SK-N-SH treated with all-trans-retinoic acid at 6 μM for 48 hours (cell line): ENCODE results near the gene LRMDA.

Experiments
- ATAC-seq: fragments of 200-7000 bp; cut with Tn5 transposase; 3 replicates; pipeline ENCODE4 v1.9.1; 2020; ENCODE audit warnings: mild to moderate bottlenecking, moderate library complexity
- ARNTL ChIP-seq: fragments of 450-650 bp; formaldehyde crosslinking; IDR thresholded peaks from 2 replicates; pipeline ENCODE4 v1.5.0; 2020; ENCODE audit warnings: low read depth, mild to moderate bottlenecking, moderate library complexity, borderline replicate concordance
- BACH2 ChIP-seq: fragments of 250-450 bp; sonication (Bioruptor Pico); IDR thresholded peaks from 2 replicates; pipeline ENCODE4 v1.9.0; 2021; ENCODE audit warnings: mild to moderate bottlenecking, borderline replicate concordance
- CSDC2 ChIP-seq: fragments of 250-450 bp; sonication (Bioruptor Pico); IDR thresholded peaks from 2 replicates; pipeline ENCODE4 v1.5.0; 2020; ENCODE audit warnings: mild to moderate bottlenecking, moderate library complexity
- ESRRG ChIP-seq: fragments of 250-450 bp; sonication (Bioruptor Pico); IDR thresholded peaks from 2 replicates; pipeline ENCODE4 v1.6.1; 2021; ENCODE audit warnings: mild to moderate bottlenecking
- GLIS3 ChIP-seq: fragments of 250-450 bp; sonication (Bioruptor Pico); IDR thresholded peaks from 2 replicates; pipeline ENCODE4 v1.5.0; 2020; ENCODE audit warnings: mild to moderate bottlenecking, moderate library complexity
- ISL1 ChIP-seq: fragments of 250-450 bp; sonication (Bioruptor Pico); IDR thresholded peaks from 2 replicates; pipeline ENCODE4 v2.1.2; 2022; ENCODE audit warnings: mild to moderate bottlenecking, moderate library complexity
- OSR1 ChIP-seq: fragments of 250-450 bp; sonication (Bioruptor Pico); IDR thresholded peaks from 2 replicates; pipeline ENCODE4 v1.8.0; 2022; ENCODE audit warnings: moderate library complexity, mild to moderate bottlenecking, inconsistent platforms
- PPARA ChIP-seq: fragments of 250-450 bp; sonication (Bioruptor Pico); IDR thresholded peaks from 2 replicates; pipeline ENCODE4 v1.5.0; 2020; ENCODE audit warnings: mild to moderate bottlenecking, borderline replicate concordance
- SNAI2 ChIP-seq: fragments of 250-450 bp; sonication (Bioruptor Pico); IDR thresholded peaks from 2 replicates; pipeline ENCODE4 v1.5.0; 2020; ENCODE audit warnings: mild to moderate bottlenecking, moderate library complexity
- TCF4 ChIP-seq: fragments of 250-450 bp; sonication (Bioruptor Pico); IDR thresholded peaks from 2 replicates; pipeline ENCODE4 v1.8.0; 2021; ENCODE audit warnings: mild to moderate bottlenecking, moderate library complexity, borderline replicate concordance
- TOX ChIP-seq: fragments of 250-450 bp; sonication (Bioruptor Pico); IDR thresholded peaks from 2 replicates; pipeline ENCODE4 v1.8.0; 2021; ENCODE audit warnings: mild to moderate bottlenecking, moderate library complexity, borderline replicate concordance
- ZC3H10 ChIP-seq: fragments of 250-450 bp; sonication (Bioruptor Pico); IDR thresholded peaks from 2 replicates; pipeline ENCODE4 v1.5.1; 2021; ENCODE audit warnings: mild to moderate bottlenecking, moderate library complexity
- ZFP3 ChIP-seq: fragments of 250-450 bp; sonication (Bioruptor Pico); IDR thresholded peaks from 2 replicates; pipeline ENCODE4 v1.5.0; 2020; ENCODE audit warnings: mild to moderate bottlenecking, moderate library complexity
- ZNF565 ChIP-seq: fragments of 450-650 bp; formaldehyde crosslinking; conservative IDR thresholded peaks from 2 replicates; pipeline ENCODE4 v1.5.0; 2020; ENCODE audit warnings: low read depth, mild to moderate bottlenecking, moderate library complexity
- ZNF70 ChIP-seq: fragments of 450-650 bp; formaldehyde crosslinking; IDR thresholded peaks from 2 replicates; pipeline ENCODE4 v1.5.0; 2020; ENCODE audit warnings: mild to moderate bottlenecking, moderate library complexity
- ZNF8 ChIP-seq: fragments of 450-650 bp; formaldehyde crosslinking; IDR thresholded peaks from 2 replicates; pipeline ENCODE4 v1.5.0; 2020; ENCODE audit warnings: mild to moderate bottlenecking, moderate library complexity
- TF ChIP-seq, protein P1 (sequence below): fragments of 250-450 bp; sonication (Bioruptor Pico); IDR thresholded peaks from 2 replicates; pipeline ENCODE4 v1.8.0; 2021; ENCODE audit warnings: low read depth, mild to moderate bottlenecking, moderate library complexity, borderline replicate concordance
- TF ChIP-seq, protein P2 (sequence below): fragments of 250-450 bp; sonication (Bioruptor Pico); IDR thresholded peaks from 2 replicates; pipeline ENCODE4 v1.5.1; 2020; ENCODE audit warnings: low read depth, mild to moderate bottlenecking, moderate library complexity
- TF ChIP-seq, protein P3 (sequence below): fragments of 250-450 bp; sonication (Bioruptor Pico); IDR thresholded peaks from 2 replicates; pipeline ENCODE4 v1.8.0; 2020; ENCODE audit warnings: mild to moderate bottlenecking, moderate library complexity, borderline replicate concordance
- TF ChIP-seq, protein P4 (sequence below): fragments of 250-450 bp; sonication (Bioruptor Pico); IDR thresholded peaks from 2 replicates; pipeline ENCODE4 v1.5.0; 2020; ENCODE audit warnings: mild to moderate bottlenecking, moderate library complexity

Gene LRMDA

DNA sequence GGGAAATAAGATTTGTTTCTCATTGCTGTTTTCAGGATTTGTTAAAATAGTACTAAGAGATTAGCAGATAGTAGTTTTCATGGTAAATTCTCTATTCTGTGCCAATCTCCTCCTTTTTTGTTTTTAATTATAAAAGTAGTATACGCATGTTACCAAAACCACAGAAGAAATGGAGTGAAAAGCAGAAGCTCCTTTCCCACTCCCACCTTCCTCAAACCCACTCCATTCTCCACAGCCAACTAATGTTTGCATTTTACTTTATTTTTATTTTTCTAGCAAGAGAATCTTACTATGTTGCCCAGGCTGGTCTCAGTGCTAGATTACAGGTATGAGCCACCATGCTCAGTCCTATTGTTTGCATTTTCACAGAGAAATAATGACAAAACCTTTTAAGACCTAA, 4.5 kb upstream of the LRMDA start:
- TF ChIP-seq ZNF8 (no peak), ZC3H10 (no peak)
- TF ChIP-seq, all 23 proteins: peak for 0
- no peak for ATAC-seq

DNA sequence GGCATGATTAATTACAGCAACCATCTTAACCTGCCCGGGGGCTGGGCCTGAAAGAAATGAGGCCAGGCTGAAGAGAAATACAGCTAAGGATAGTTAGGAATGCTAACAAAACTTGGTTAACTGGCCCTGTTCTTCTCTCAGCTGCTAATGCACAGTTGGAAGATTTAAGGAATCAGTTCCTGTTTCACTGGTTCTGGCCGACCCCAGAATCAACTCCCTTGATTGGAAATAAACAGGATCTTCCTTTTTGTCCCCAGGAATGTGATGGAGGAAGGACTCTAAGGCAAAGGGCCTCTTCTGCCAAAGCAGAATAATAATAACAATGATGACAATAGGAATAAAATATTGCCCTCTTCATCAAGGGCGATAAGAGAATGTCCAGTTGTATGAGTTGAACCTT, 3.5 kb upstream of the LRMDA start:
- TF ChIP-seq OSR1 (CRISPR knock-in tag): no peak
- no peak for ATAC-seq

DNA sequence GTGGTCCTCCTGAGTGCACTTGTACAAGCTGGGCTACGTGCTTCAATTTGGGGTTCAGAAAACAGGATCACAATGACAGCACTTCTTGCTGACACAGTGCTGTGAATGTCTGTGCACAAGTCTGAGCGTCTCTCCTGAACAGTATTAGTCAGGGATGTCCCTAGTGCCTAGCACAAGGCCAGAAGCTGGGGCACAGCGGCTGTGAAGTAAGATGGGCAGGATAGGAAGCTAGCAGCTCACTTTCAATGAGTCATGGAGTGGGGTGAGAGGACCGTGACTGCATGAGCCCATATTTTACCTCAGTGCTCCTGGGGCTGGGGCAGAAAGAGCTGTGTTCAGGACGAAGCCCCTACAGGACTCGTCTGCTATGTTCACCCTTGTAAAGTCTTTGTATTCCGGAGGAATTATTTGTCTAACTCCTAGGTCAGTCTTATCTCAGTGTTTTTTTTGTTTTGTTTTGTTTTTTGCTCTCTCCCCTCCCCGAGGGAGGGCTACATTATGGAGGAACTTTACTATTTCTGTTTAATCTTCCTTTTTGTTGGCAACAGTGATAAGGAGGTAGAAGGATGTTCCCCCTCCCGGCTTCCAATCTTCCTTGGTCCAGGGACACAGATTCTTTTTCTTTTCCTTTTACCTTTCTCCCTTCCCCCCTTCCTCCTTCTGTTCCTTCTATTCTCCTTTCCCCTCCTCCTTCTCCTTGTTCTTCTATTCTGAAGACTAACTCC, 2.8 kb upstream of the LRMDA start:
- ATAC-seq: peak; percentile 71
- TF ChIP-seq, protein P1, sequence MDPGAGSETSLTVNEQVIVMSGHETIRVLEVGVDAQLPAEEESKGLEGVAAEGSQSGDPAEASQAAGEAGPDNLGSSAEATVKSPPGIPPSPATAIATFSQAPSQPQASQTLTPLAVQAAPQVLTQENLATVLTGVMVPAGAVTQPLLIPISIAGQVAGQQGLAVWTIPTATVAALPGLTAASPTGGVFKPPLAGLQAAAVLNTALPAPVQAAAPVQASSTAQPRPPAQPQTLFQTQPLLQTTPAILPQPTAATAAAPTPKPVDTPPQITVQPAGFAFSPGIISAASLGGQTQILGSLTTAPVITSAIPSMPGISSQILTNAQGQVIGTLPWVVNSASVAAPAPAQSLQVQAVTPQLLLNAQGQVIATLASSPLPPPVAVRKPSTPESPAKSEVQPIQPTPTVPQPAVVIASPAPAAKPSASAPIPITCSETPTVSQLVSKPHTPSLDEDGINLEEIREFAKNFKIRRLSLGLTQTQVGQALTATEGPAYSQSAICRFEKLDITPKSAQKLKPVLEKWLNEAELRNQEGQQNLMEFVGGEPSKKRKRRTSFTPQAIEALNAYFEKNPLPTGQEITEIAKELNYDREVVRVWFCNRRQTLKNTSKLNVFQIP (CRISPR knock-in tag): no peak
- no peak for TF ChIP-seq SNAI2
- no peak for TF ChIP-seq ZNF8
- no peak for TF ChIP-seq BACH2 (CRISPR knock-in tag)
- TF ChIP-seq ESRRG (CRISPR knock-in tag): no peak

DNA sequence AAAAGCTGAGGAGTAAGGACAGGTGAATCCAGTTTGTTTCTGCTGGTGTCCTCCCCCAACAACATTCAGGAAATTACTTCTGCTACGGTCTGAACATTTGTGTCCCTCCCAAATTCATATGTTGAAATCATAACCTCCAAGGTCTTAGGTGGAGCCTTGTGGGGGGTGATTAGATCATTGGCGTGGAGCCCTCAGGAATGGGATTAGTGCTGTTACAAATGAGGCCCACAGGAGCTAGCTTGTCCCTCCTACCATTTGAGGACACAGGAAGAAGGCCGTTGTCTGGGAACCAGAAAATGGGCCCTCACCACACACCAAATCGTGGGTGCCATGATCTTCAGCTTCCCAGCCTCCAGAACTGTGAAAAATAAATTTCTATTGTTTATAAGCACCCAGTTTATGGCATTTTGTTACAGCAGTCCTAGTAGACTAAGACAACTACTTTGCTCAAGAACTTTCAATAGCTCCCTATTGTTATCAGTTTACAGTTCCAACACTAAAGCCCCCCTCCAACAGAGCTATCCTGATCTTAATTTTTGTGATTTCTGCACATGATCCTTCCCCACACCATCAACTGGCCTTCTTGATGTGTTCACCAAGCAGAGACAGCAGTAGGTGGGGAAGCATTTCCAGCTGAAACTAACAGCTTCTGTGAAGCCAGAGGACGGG, 2.1 kb upstream of the LRMDA start:
- TF ChIP-seq ZFP3 (CRISPR knock-in tag) (no peak), TOX (CRISPR knock-in tag) (no peak), ARNTL (CRISPR knock-in tag) (no peak), PPARA (CRISPR knock-in tag) (no peak), GLIS3 (no peak), ISL1 (no peak), OSR1 (CRISPR knock-in tag) (no peak), ZNF565 (CRISPR knock-in tag) (no peak), TCF4 (CRISPR knock-in tag) (no peak), ZNF8 (no peak), ZNF70 (CRISPR knock-in tag) (no peak), ESRRG (CRISPR knock-in tag) (no peak), CSDC2 (no peak)
- TF ChIP-seq, protein P2, sequence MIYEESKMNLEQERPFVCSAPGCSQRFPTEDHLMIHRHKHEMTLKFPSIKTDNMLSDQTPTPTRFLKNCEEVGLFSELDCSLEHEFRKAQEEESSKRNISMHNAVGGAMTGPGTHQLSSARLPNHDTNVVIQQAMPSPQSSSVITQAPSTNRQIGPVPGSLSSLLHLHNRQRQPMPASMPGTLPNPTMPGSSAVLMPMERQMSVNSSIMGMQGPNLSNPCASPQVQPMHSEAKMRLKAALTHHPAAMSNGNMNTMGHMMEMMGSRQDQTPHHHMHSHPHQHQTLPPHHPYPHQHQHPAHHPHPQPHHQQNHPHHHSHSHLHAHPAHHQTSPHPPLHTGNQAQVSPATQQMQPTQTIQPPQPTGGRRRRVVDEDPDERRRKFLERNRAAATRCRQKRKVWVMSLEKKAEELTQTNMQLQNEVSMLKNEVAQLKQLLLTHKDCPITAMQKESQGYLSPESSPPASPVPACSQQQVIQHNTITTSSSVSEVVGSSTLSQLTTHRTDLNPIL: no peak
- TF ChIP-seq, protein P3, sequence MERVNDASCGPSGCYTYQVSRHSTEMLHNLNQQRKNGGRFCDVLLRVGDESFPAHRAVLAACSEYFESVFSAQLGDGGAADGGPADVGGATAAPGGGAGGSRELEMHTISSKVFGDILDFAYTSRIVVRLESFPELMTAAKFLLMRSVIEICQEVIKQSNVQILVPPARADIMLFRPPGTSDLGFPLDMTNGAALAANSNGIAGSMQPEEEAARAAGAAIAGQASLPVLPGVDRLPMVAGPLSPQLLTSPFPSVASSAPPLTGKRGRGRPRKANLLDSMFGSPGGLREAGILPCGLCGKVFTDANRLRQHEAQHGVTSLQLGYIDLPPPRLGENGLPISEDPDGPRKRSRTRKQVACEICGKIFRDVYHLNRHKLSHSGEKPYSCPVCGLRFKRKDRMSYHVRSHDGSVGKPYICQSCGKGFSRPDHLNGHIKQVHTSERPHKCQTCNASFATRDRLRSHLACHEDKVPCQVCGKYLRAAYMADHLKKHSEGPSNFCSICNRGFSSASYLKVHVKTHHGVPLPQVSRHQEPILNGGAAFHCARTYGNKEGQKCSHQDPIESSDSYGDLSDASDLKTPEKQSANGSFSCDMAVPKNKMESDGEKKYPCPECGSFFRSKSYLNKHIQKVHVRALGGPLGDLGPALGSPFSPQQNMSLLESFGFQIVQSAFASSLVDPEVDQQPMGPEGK: no peak
- TF ChIP-seq, protein P4, sequence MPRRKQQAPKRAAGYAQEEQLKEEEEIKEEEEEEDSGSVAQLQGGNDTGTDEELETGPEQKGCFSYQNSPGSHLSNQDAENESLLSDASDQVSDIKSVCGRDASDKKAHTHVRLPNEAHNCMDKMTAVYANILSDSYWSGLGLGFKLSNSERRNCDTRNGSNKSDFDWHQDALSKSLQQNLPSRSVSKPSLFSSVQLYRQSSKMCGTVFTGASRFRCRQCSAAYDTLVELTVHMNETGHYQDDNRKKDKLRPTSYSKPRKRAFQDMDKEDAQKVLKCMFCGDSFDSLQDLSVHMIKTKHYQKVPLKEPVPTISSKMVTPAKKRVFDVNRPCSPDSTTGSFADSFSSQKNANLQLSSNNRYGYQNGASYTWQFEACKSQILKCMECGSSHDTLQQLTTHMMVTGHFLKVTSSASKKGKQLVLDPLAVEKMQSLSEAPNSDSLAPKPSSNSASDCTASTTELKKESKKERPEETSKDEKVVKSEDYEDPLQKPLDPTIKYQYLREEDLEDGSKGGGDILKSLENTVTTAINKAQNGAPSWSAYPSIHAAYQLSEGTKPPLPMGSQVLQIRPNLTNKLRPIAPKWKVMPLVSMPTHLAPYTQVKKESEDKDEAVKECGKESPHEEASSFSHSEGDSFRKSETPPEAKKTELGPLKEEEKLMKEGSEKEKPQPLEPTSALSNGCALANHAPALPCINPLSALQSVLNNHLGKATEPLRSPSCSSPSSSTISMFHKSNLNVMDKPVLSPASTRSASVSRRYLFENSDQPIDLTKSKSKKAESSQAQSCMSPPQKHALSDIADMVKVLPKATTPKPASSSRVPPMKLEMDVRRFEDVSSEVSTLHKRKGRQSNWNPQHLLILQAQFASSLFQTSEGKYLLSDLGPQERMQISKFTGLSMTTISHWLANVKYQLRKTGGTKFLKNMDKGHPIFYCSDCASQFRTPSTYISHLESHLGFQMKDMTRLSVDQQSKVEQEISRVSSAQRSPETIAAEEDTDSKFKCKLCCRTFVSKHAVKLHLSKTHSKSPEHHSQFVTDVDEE (CRISPR knock-in tag): no peak
- no peak for ATAC-seq
